SK-N-MC (cell line): ENCODE results near the gene TTK.
"Not testable (repeated sequence)": the region's sequence is repeated elsewhere in the genome, so short reads cannot be mapped to it uniquely, and the experiment has no call there.

ENCODE experiments used
- DNase-seq: peaks from one replicate; pipeline ENCODE4 v3.0.0-alpha.2; 2011; ENCODE audit warnings: low read depth, low spot score
- H3K27ac ChIP-seq: fragments of 200-600 bp; sonication (generic); 2 replicates; pipeline ENCODE4 v1.5.1; 2016; ENCODE audit warnings: mixed run types
- H3K36me3 ChIP-seq: fragments of 200-600 bp; sonication (generic); 2 replicates; pipeline ENCODE4 v1.6.1; 2017; ENCODE audit warnings: antibody characterized with exemption, low read length, mixed read lengths; ENCODE audit not compliant: insufficient read depth
- H3K4me3 ChIP-seq: fragments of 200-600 bp; sonication (generic); 2 replicates; pipeline ENCODE4 v1.5.1; 2016
- H3K9ac ChIP-seq: fragments of 200-600 bp; sonication (generic); 2 replicates; pipeline ENCODE4 v1.8.0; 2017; ENCODE audit warnings: mixed run types, mixed read lengths; ENCODE audit not compliant: insufficient read length
- H3K9me3 ChIP-seq: fragments of 200-600 bp; sonication (generic); 2 replicates; pipeline ENCODE4 v1.6.1; 2017; ENCODE audit warnings: low read depth, mild to moderate bottlenecking, antibody characterized with exemption, low read length, moderate library complexity, mixed read lengths
- EZH2 ChIP-seq: fragments of 200-600 bp; sonication (generic); IDR thresholded peaks from one replicate; pipeline ENCODE4 v1.6.1; 2017; ENCODE audit warnings: antibody characterized with exemption
- FOXP2 ChIP-seq: optimal IDR thresholded peaks from 2 replicates; pipeline ENCODE3; 2011; ENCODE audit warnings: mild to moderate bottlenecking, moderate library complexity; ENCODE audit not compliant: insufficient read depth; ENCODE audit errors: extremely low read length, control extremely low read depth
- POLR2AphosphoS5 ChIP-seq: IDR thresholded peaks from 2 replicates; pipeline ENCODE4 v1.6.1; 2012; ENCODE audit warnings: mild to moderate bottlenecking, low read depth, low read length, borderline replicate concordance

TTK gene

GRCh38 chr6:80060774-80061173 lies 56.3 kb downstream of the TTK start:
- Histone ChIP-seq H3K9ac (no peak overlapping the region), H3K9me3 (no peaks in the 10 kb centered on the region), H3K4me3 (no peak overlapping the region), H3K27ac (no peak overlapping the region), H3K36me3 (no peaks in the 10 kb centered on the region)
- TF ChIP-seq POLR2AphosphoS5 (no peak), EZH2 (no peak), FOXP2 (no peak)
- no peak for DNase-seq

- H3K9me3 ChIP-seq, H3K4me3 ChIP-seq, H3K27ac ChIP-seq, H3K9ac ChIP-seq, DNase-seq, H3K36me3 ChIP-seq: not testable (repeated sequence)
These were observed 63.7 kb downstream of the TTK start for GRCh38 chr6:80068146-80068545.

DNA sequence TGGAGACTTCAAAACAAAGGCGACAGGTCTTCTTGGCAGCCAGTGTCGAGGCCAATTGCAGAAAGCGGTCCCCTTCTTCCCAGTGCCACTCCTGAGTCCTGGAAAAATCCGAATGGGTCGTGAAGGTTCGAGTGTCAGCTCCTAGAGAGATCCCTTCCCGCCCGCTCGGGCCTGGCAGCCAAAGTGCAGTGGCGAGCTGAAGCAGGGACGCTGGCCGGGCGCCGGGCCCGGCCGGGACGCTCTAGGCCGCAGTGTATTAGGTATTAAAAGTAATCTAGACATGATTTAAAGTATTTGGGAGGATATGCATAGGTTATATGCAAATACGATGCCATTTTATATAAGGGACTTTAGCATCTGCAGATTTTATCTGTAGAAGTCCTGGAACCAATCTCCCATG lies 66.0 kb downstream of the TTK start:
- H3K9ac ChIP-seq, H3K4me3 ChIP-seq, H3K9me3 ChIP-seq, DNase-seq, H3K36me3 ChIP-seq, H3K27ac ChIP-seq: not testable (repeated sequence)

- H3K36me3 ChIP-seq: no peaks in the 10 kb centered on the region
- no peaks in the 10 kb centered on the region for H3K9me3 ChIP-seq
- H3K9ac ChIP-seq: no peak overlapping the region
- H3K4me3 ChIP-seq: no peak overlapping the region
- no peak for TF ChIP-seq EZH2
- no peak for TF ChIP-seq POLR2AphosphoS5
- TF ChIP-seq FOXP2: no peak
- DNase-seq: no peak
- H3K27ac ChIP-seq: no peak overlapping the region
These were observed 72.6 kb downstream of the TTK start for GRCh38 chr6:80077067-80077466.

DNA sequence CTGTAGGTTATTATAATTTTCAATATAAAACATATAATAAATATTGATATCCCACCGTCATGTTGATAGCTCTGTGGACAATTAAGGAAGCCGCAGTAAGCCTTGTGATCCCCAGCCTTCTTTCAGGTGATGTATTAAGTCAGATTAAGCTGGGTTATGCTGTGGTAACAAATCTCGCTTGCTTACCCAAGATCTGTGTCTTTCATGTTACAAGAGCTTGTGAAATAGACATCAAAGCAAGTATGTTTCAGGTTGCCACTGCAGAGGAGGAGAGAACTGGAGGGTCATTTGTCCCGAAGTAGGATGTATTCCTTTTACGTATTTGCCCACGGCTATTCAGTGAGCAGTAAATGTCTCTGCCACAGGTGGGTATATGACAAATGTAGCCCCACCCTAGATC lies 84.2 kb downstream of the TTK start:
- TF ChIP-seq POLR2AphosphoS5 (no peak), EZH2 (no peak), FOXP2 (no peak)
- no peak for DNase-seq
- no peaks in the 10 kb centered on the region for H3K36me3 ChIP-seq
- no peak overlapping the region for H3K27ac ChIP-seq
- H3K9ac ChIP-seq: no peak overlapping the region
- H3K4me3 ChIP-seq: no peak overlapping the region
- H3K9me3 ChIP-seq: no peaks in the 10 kb centered on the region

DNA sequence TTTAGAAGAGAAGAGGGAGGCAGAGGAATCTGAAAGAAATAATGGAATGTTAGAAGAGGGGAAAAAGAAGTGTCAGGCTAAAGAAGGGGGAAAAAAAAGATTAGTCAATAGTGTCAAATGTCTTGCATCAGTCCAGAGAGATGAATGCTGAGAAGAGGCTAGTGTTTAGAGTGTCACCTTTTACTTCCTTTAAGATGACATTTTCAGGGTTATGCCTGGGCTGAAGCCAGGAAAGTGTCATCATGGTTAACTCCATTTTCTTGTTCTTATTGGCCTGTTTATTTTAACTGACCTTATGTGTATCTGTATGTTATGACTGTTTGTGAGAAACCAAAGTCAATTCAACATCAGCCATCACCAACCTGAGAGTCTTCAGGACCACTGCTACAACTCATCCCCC lies 87.1 kb downstream of the TTK start:
- TF ChIP-seq POLR2AphosphoS5 (no peak), EZH2 (no peak), FOXP2 (no peak)
- no peak overlapping the region for H3K4me3 ChIP-seq

More for the DNA sequence above, 87.1 kb downstream of the TTK start:
- DNase-seq: no peak
- Histone ChIP-seq H3K9ac (no peak overlapping the region), H3K36me3 (no peaks in the 10 kb centered on the region), H3K27ac (no peak overlapping the region), H3K9me3 (no peaks in the 10 kb centered on the region)
